Measurements from ENCODE around the gene DPYSL3.

Gene DPYSL3

GRCh38 chr5:147441191-147441695, 68.6 kb downstream of the DPYSL3 start:
- DNase-seq (ENCODE audit: extremely low read depth in 1 of 2, low read depth in 1 of 2), result no peak

- no peak for DNase-seq (ENCODE audit: extremely low read depth in 1 of 2, low read depth in 1 of 2)
These were observed 70.6 kb downstream of the DPYSL3 start for GRCh38 chr5:147439254-147439653.

- DNase-seq (ENCODE audit: extremely low read depth in 1 of 2, low read depth in 1 of 2), result no peak
These were observed 72.7 kb downstream of the DPYSL3 start for GRCh38 chr5:147437161-147437596.

- no peak for DNase-seq (ENCODE audit: extremely low read depth in 1 of 2, low read depth in 1 of 2)
These were observed 73.3 kb downstream of the DPYSL3 start for GRCh38 chr5:147436596-147436995.

GRCh38 chr5:147434049-147434448, 75.8 kb downstream of the DPYSL3 start:
- DNase-seq (ENCODE audit: extremely low read depth in 1 of 2, low read depth in 1 of 2), result no peak

GRCh38 chr5:147432323-147432722, 77.5 kb downstream of the DPYSL3 start:
- no peak for DNase-seq (ENCODE audit: extremely low read depth in 1 of 2, low read depth in 1 of 2)

GRCh38 chr5:147431586-147431985, 78.3 kb downstream of the DPYSL3 start:
- no peak for DNase-seq (ENCODE audit: extremely low read depth in 1 of 2, low read depth in 1 of 2)

GRCh38 chr5:147430628-147431027, 79.2 kb downstream of the DPYSL3 start:
- no peak for DNase-seq (ENCODE audit: extremely low read depth in 1 of 2, low read depth in 1 of 2)

GRCh38 chr5:147427521-147428401, 82.1 kb downstream of the DPYSL3 start:
- no peak for DNase-seq (ENCODE audit: extremely low read depth in 1 of 2, low read depth in 1 of 2)

GRCh38 chr5:147426640-147427327, 83.1 kb downstream of the DPYSL3 start:
- DNase-seq (ENCODE audit: extremely low read depth in 1 of 2, low read depth in 1 of 2), result no peak

- DNase-seq (ENCODE audit: extremely low read depth in 1 of 2, low read depth in 1 of 2), result no peak
These were observed 91.3 kb downstream of the DPYSL3 start for GRCh38 chr5:147418613-147419012.

GRCh38 chr5:147417135-147417813, 92.6 kb downstream of the DPYSL3 start:
- no peak for DNase-seq (ENCODE audit: extremely low read depth in 1 of 2, low read depth in 1 of 2)

GRCh38 chr5:147415651-147416050, 94.2 kb downstream of the DPYSL3 start:
- DNase-seq (ENCODE audit: extremely low read depth in 1 of 2, low read depth in 1 of 2), result no peak

- no peak for DNase-seq (ENCODE audit: extremely low read depth in 1 of 2, low read depth in 1 of 2)
These were observed 96.6 kb downstream of the DPYSL3 start for GRCh38 chr5:147413266-147413665.

GRCh38 chr5:147412561-147412960, 97.3 kb downstream of the DPYSL3 start:
- DNase-seq (ENCODE audit: extremely low read depth in 1 of 2, low read depth in 1 of 2), result no peak

- DNase-seq (ENCODE audit: extremely low read depth in 1 of 2, low read depth in 1 of 2), result no peak
These were observed 98.2 kb downstream of the DPYSL3 start for GRCh38 chr5:147411359-147412319.

- DNase-seq (ENCODE audit: extremely low read depth in 1 of 2, low read depth in 1 of 2), result no peak
These were observed 99.1 kb downstream of the DPYSL3 start for GRCh38 chr5:147410496-147411358.

GRCh38 chr5:147408980-147409379, 100.9 kb downstream of the DPYSL3 start:
- no peak for DNase-seq (ENCODE audit: extremely low read depth in 1 of 2, low read depth in 1 of 2)

GRCh38 chr5:147407094-147407681, 102.7 kb downstream of the DPYSL3 start:
- DNase-seq (ENCODE audit: extremely low read depth in 1 of 2, low read depth in 1 of 2), result no peak
